ENCODE results near the gene TMEM120A.

The TMEM120A gene

GRCh38 chr7:75977743-75978142 is 16.7 kb downstream of the TMEM120A start:
- FAIRE-seq, result no peak
- peak; percentile 46 for DNase-seq (ENCODE audit: insufficient read length, low spot score)

GRCh38 chr7:75971961-75972763 is 22.2 kb downstream of the TMEM120A start:
- TF ChIP-seq CTCF (IDR thresholded peaks at IDR 0.05; ENCODE audit: insufficient read depth, missing control alignments), result no peak
- no peak for FAIRE-seq
- peak; percentile 25 for DNase-seq (ENCODE audit: insufficient read length, low spot score)

More at GRCh38 chr7:75977743-75978142, 16.7 kb downstream of the TMEM120A start:
- TF ChIP-seq CTCF (IDR thresholded peaks at IDR 0.05; ENCODE audit: insufficient read depth, missing control alignments), result no peak

GRCh38 chr7:75971309-75971960 is 23.0 kb downstream of the TMEM120A start:
- FAIRE-seq (no peak), DNase-seq (ENCODE audit: insufficient read length, low spot score) (no peak)
- no peak for TF ChIP-seq CTCF (IDR thresholded peaks at IDR 0.05; ENCODE audit: insufficient read depth, missing control alignments)

GRCh38 chr7:75969704-75970498 is 24.5 kb downstream of the TMEM120A start:
- DNase-seq (ENCODE audit: insufficient read length, low spot score) (no peak), FAIRE-seq (no peak)
- no peak for TF ChIP-seq CTCF (IDR thresholded peaks at IDR 0.05; ENCODE audit: insufficient read depth, missing control alignments)

- FAIRE-seq, result no peak
- TF ChIP-seq CTCF (IDR thresholded peaks at IDR 0.05; ENCODE audit: insufficient read depth, missing control alignments), result no peak
- no peak for DNase-seq (ENCODE audit: insufficient read length, low spot score)
Measured at GRCh38 chr7:75969182-75969581, 25.2 kb downstream of the TMEM120A start.

GRCh38 chr7:75968561-75969001 is 25.8 kb downstream of the TMEM120A start:
- FAIRE-seq (no peak), DNase-seq (ENCODE audit: insufficient read length, low spot score) (no peak)
- no peak for TF ChIP-seq CTCF (IDR thresholded peaks at IDR 0.05; ENCODE audit: insufficient read depth, missing control alignments)
